Measurements from ENCODE around the gene MYPOP.
"Not testable (repeated sequence)": the region's sequence is repeated elsewhere in the genome, so short reads cannot be mapped to it uniquely, and the experiment has no call there.

Gene MYPOP

GRCh38 chr19:45872095-45872919 is 30.1 kb downstream of the MYPOP start:
- no peak for TF ChIP-seq CTCF (conservative IDR thresholded peaks at IDR 0.05; ENCODE audit: control insufficient read depth, insufficient read depth, low read depth, low read length)
- no peak for DNase-seq (ENCODE audit: low read depth)
- H3K4me3 ChIP-seq (ENCODE audit: control insufficient read depth, low read depth, low read length) = no peak overlapping the region

- no peak overlapping the region for H3K4me3 ChIP-seq (ENCODE audit: control insufficient read depth, low read depth, low read length)
- TF ChIP-seq CTCF (conservative IDR thresholded peaks at IDR 0.05; ENCODE audit: control insufficient read depth, insufficient read depth, low read depth, low read length) = no peak
- no peak for DNase-seq (ENCODE audit: low read depth)
Observed at GRCh38 chr19:45870798-45871197, 31.6 kb downstream of the MYPOP start.

- H3K4me3 ChIP-seq (ENCODE audit: control insufficient read depth, low read depth, low read length); DNase-seq (ENCODE audit: low read depth): not testable (repeated sequence)
Observed at GRCh38 chr19:45867241-45867640, 35.2 kb downstream of the MYPOP start.

GRCh38 chr19:45866400-45867176 is 35.8 kb downstream of the MYPOP start:
- TF ChIP-seq CTCF (conservative IDR thresholded peaks at IDR 0.05; ENCODE audit: control insufficient read depth, insufficient read depth, low read depth, low read length) = no peak
- DNase-seq (ENCODE audit: low read depth) = no peak
- H3K4me3 ChIP-seq (ENCODE audit: control insufficient read depth, low read depth, low read length) = no peak overlapping the region

- TF ChIP-seq CTCF (conservative IDR thresholded peaks at IDR 0.05; ENCODE audit: control insufficient read depth, insufficient read depth, low read depth, low read length) = no peak
- no peak for DNase-seq (ENCODE audit: low read depth)
- no peak overlapping the region for H3K4me3 ChIP-seq (ENCODE audit: control insufficient read depth, low read depth, low read length)
Observed at GRCh38 chr19:45865269-45865948, 37.0 kb downstream of the MYPOP start.

- no peak for TF ChIP-seq CTCF (conservative IDR thresholded peaks at IDR 0.05; ENCODE audit: control insufficient read depth, insufficient read depth, low read depth, low read length)
- no peak overlapping the region for H3K4me3 ChIP-seq (ENCODE audit: control insufficient read depth, low read depth, low read length)
- DNase-seq (ENCODE audit: low read depth) = no peak
Observed at GRCh38 chr19:45864629-45865082, 37.8 kb downstream of the MYPOP start.

All from fibroblast of mammary gland (primary cell).